ENCODE measurements around the gene ROR2. TPM values are rescaled to one million over a fixed set of nuclear protein-coding genes. Genes with fewer than 3 reads are reported as not detected.

ROR2 gene
- total and polyA plus RNA-seq, 2 of the 13 experiments (the other 11 are each of a cell fraction or from before 2014, with no cell fraction given) = not detected

- CTCF ChIA-PET (ENCODE audit: low intra/inter-chr PET ratio, low total read pairs) = no interaction called here
- H2AFZ ChIP-seq (ENCODE audit: low read length) = no peak overlapping the region
- BruUV-seq (replicated peaks) = no TSS peak
- H3K27ac ChIP-seq (ENCODE audit: extremely low read length, insufficient read depth, low read length) = no peak overlapping the region
- peaks cover 0 to 6% of the 10 kb centered on the region in 2 experiments; a peak in 3 of 5 replicates for H3K27me3 ChIP-seq (ENCODE audit: control insufficient read depth in 1 of 2, insufficient read depth in 2 of 2, low read length in 2 of 2)
- no peaks in the 10 kb centered on the region for H3K9me3 ChIP-seq (ENCODE audit: low read length)
- DNase-seq (ENCODE audit: low spot score) (no peak), ATAC-seq (no peak), FAIRE-seq (no peak)
- 1% methylated on average over 3 of the region's 3 CpGs for WGBS (ENCODE audit: low lambda C conversion rate)
- H3K4me3 ChIP-seq (replicated peaks in 1 of 3; ENCODE audit: insufficient read depth in 1 of 3, low read depth in 2 of 3, low read length in 3 of 3) = no peak overlapping the region
- in situ Hi-C loops (cut with HindIII; ENCODE audit: extremely low pct_ligation_motif_present, low pct_unique_long_range_greater_than_20kb) = no loop called here
- no peak overlapping the region for H3K9ac ChIP-seq (ENCODE audit: insufficient read depth, low read depth, low read length)
- intact Hi-C loops (cut with micrococcal nuclease; ENCODE audit: unreplicated experiment) = no loop called here
- no peaks in the 10 kb centered on the region for H3K4me1 ChIP-seq (ENCODE audit: insufficient read depth, low read length)
- H3K79me2 ChIP-seq (ENCODE audit: insufficient read depth, low read length) = no peaks in the 10 kb centered on the region
- no peak overlapping the region for H3K4me2 ChIP-seq (ENCODE audit: low read depth, low read length)
- no peaks in the 10 kb centered on the region for H3K36me3 ChIP-seq (replicated peaks in 1 of 2; ENCODE audit: control insufficient read depth in 1 of 2, insufficient read depth in 2 of 2, low read length in 2 of 2)
- no peaks in the 10 kb centered on the region for H4K20me1 ChIP-seq (ENCODE audit: insufficient read depth, low read length)
- POLR2A ChIA-PET = no interaction called here
- no peak for TF ChIP-seq ATAD3A (CRISPR knock-in tag; IDR thresholded peaks at IDR 0.05)
- TF ChIP-seq TBX3 (IDR thresholded peaks at IDR 0.05; ENCODE audit: borderline replicate concordance) = no peak
- TF ChIP-seq ZNF343 (CRISPR knock-in tag; IDR thresholded peaks at IDR 0.05) = no peak
- TF ChIP-seq MAFK (conservative IDR thresholded peaks at IDR 0.05 in 1 of 2, IDR thresholded peaks at IDR 0.05 in 1 of 2; ENCODE audit: low read length in 2 of 2) = no peak
- TF ChIP-seq ZNF776 (CRISPR knock-in tag; IDR thresholded peaks at IDR 0.05) = no peak
- no peak for TF ChIP-seq ARNTL (CRISPR knock-in tag; IDR thresholded peaks at IDR 0.05)
- TF ChIP-seq GATAD1 (CRISPR knock-in tag; IDR thresholded peaks at IDR 0.05) = no peak
- no peak for TF ChIP-seq ZNF605 (CRISPR knock-in tag; IDR thresholded peaks at IDR 0.05)
- no peak for TF ChIP-seq ZNF224 (CRISPR knock-in tag; IDR thresholded peaks at IDR 0.05)
- no peak for TF ChIP-seq TOE1 (CRISPR knock-in tag; IDR thresholded peaks at IDR 0.05)
- no peak for TF ChIP-seq MTERF4 (CRISPR knock-in tag; IDR thresholded peaks at IDR 0.05)
- no peak for TF ChIP-seq EP300 (IDR thresholded peaks at IDR 0.05; ENCODE audit: low read depth in 2 of 2, low read length in 2 of 2)
- no peak for TF ChIP-seq EP300 (CRISPR knock-in tag; IDR thresholded peaks at IDR 0.05; ENCODE audit: borderline replicate concordance)
- TF ChIP-seq XBP1 (CRISPR knock-in tag; IDR thresholded peaks at IDR 0.05) = no peak
- TF ChIP-seq LCORL (IDR thresholded peaks at IDR 0.05) = no peak
- no peak for TF ChIP-seq LCORL (CRISPR knock-in tag; IDR thresholded peaks at IDR 0.05)
- no peak for TF ChIP-seq ZNF772 (CRISPR knock-in tag; IDR thresholded peaks at IDR 0.05)
These were observed 385.9 kb downstream of the ROR2 start for GRCh38 chr9:91564081-91564670.
